Mammary epithelial cell (primary cell): Measurements from ENCODE around the gene HLA-C.

ENCODE experiments used
- EZH2 ChIP-seq: IDR thresholded peaks from 2 replicates; pipeline ENCODE4 v1.6.1; 2012; ENCODE audit warnings: low read length, inconsistent platforms, borderline replicate concordance
- TF ChIP-seq, protein P1 (sequence below), 2 donors: IDR thresholded peaks in 1 of 2; conservative IDR thresholded peaks in 1 of 2; 2 replicates each; pipeline ENCODE4 v1.5.1; 2011 to 2012; ENCODE audit warnings: inconsistent platforms in 2 of 2, low read length in 2 of 2, mild to moderate bottlenecking in 2 of 2, control low read depth in 1 of 2, low read depth in 1 of 2; ENCODE audit not compliant: insufficient read depth in 1 of 2; ENCODE audit errors: extremely low read depth in 1 of 2

DNA sequence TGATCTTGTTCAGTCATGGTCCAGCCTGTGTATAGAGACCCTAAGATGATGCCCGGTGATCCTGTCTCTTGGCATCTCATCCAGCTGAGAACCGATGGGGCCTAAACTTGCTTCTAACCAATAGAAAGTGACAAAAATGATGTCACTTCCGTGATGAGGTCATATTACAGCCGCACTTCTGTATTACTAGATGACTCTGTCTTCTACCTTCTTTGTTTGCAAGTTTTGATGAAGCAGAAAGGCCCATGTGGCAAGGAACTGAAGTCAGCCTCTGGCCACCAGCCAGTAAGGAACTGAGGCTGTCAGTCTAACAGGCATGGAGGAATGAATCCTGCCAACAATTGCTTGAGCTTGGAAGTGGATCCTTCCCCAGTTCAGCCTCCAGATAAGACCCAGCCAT lies 32.8 kb upstream of the HLA-C start:
- TF ChIP-seq, protein P1, sequence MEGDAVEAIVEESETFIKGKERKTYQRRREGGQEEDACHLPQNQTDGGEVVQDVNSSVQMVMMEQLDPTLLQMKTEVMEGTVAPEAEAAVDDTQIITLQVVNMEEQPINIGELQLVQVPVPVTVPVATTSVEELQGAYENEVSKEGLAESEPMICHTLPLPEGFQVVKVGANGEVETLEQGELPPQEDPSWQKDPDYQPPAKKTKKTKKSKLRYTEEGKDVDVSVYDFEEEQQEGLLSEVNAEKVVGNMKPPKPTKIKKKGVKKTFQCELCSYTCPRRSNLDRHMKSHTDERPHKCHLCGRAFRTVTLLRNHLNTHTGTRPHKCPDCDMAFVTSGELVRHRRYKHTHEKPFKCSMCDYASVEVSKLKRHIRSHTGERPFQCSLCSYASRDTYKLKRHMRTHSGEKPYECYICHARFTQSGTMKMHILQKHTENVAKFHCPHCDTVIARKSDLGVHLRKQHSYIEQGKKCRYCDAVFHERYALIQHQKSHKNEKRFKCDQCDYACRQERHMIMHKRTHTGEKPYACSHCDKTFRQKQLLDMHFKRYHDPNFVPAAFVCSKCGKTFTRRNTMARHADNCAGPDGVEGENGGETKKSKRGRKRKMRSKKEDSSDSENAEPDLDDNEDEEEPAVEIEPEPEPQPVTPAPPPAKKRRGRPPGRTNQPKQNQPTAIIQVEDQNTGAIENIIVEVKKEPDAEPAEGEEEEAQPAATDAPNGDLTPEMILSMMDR (conservative IDR thresholded peaks at IDR 0.05 in 1 of 2, IDR thresholded peaks at IDR 0.05 in 1 of 2; ENCODE audit: extremely low read depth in 1 of 2, insufficient read depth in 1 of 2, low read depth in 1 of 2, low read length in 2 of 2): no peak
- TF ChIP-seq EZH2: no peak
